EL (cell line): ENCODE data around the gene ATG7.
A peak's percentile ranks its signal among the peaks of the same experiment; 100 is the strongest.
"Not testable (repeated sequence)": the region's sequence is repeated elsewhere in the genome, so short reads cannot be mapped to it uniquely, and the experiment has no call there.

Source experiments
- DNase-seq: peaks from one replicate; pipeline ENCODE4 v3.0.0-alpha.2; 2016

The ATG7 gene

GRCh38 chr3:11470031-11470853, 198.0 kb downstream of the ATG7 start:
- no peak for DNase-seq

- DNase-seq = no peak
Observed at GRCh38 chr3:11475324-11475723, 203.1 kb downstream of the ATG7 start.

GRCh38 chr3:11476735-11477144, 204.5 kb downstream of the ATG7 start:
- no peak for DNase-seq

GRCh38 chr3:11477407-11477911, 205.3 kb downstream of the ATG7 start:
- DNase-seq = peak; percentile 85

- no peak for DNase-seq
Observed at GRCh38 chr3:11478167-11478566, 206.0 kb downstream of the ATG7 start.

GRCh38 chr3:11479221-11479620, 207.0 kb downstream of the ATG7 start:
- DNase-seq = no peak

GRCh38 chr3:11480663-11481298, 208.6 kb downstream of the ATG7 start:
- no peak for DNase-seq

- DNase-seq = no peak
Observed at GRCh38 chr3:11481556-11481955, 209.4 kb downstream of the ATG7 start.

GRCh38 chr3:11482021-11482420, 209.8 kb downstream of the ATG7 start:
- no peak for DNase-seq

GRCh38 chr3:11488356-11488755, 216.2 kb downstream of the ATG7 start:
- DNase-seq = not testable (repeated sequence)

GRCh38 chr3:11494131-11494916, 222.1 kb downstream of the ATG7 start:
- no peak for DNase-seq

GRCh38 chr3:11495948-11496557, 223.9 kb downstream of the ATG7 start:
- no peak for DNase-seq

- no peak for DNase-seq
Observed at GRCh38 chr3:11498177-11498576, 226.0 kb downstream of the ATG7 start.

GRCh38 chr3:11498646-11499045, 226.4 kb downstream of the ATG7 start:
- DNase-seq = peak; percentile 77

GRCh38 chr3:11499144-11499543, 226.9 kb downstream of the ATG7 start:
- peak; percentile 94 for DNase-seq

- DNase-seq = not testable (repeated sequence)
Observed at GRCh38 chr3:11502413-11502812, 230.2 kb downstream of the ATG7 start.

GRCh38 chr3:11507719-11508118, 235.5 kb downstream of the ATG7 start:
- no peak for DNase-seq

- DNase-seq = no peak
Observed at GRCh38 chr3:11508346-11509172, 236.4 kb downstream of the ATG7 start.

GRCh38 chr3:11509173-11510000, 237.2 kb downstream of the ATG7 start:
- peak; percentile 85 for DNase-seq

GRCh38 chr3:11510001-11510340, 237.8 kb downstream of the ATG7 start:
- no peak for DNase-seq

- no peak for DNase-seq
Observed at GRCh38 chr3:11510356-11510755, 238.2 kb downstream of the ATG7 start.
